ENCODE data around the gene ACOXL.

Gene ACOXL

DNA sequence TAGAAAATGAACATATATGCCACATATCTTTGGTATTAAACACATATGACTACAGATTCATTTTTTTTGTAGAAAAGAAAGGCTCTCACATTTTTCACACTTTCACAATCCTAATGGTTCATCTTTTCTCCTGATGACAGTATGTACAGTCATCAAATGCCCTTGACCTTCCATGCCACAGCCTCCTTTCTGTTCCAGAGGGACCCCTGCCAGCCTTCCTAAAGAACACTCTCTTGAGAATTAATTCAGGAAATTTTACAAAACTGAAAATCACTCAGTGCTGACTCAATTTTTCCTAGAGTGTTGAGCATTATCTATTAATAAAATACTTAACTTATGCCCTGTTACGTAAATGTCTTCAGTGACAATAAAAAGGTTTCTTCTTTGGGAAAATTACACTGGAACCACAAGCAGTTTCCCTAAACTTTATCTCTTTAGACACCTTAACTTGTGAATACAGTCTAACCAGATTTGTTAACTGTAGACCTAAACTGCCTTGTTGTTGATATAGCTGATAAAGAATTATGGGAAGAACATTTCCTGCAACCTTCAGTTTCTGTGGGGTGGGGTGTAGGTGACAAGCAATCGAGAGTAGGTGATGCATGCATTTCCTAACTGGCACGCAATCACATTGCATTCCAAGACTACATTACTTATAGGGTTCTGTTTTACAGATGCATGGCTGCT is 15.3 kb upstream of the ACOXL start:
- TF ChIP-seq, protein P1, sequence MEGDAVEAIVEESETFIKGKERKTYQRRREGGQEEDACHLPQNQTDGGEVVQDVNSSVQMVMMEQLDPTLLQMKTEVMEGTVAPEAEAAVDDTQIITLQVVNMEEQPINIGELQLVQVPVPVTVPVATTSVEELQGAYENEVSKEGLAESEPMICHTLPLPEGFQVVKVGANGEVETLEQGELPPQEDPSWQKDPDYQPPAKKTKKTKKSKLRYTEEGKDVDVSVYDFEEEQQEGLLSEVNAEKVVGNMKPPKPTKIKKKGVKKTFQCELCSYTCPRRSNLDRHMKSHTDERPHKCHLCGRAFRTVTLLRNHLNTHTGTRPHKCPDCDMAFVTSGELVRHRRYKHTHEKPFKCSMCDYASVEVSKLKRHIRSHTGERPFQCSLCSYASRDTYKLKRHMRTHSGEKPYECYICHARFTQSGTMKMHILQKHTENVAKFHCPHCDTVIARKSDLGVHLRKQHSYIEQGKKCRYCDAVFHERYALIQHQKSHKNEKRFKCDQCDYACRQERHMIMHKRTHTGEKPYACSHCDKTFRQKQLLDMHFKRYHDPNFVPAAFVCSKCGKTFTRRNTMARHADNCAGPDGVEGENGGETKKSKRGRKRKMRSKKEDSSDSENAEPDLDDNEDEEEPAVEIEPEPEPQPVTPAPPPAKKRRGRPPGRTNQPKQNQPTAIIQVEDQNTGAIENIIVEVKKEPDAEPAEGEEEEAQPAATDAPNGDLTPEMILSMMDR (IDR thresholded peaks at IDR 0.05; ENCODE audit: low read depth, low read length): no peak
- H3K4me3 ChIP-seq (ENCODE audit: low read depth, low read length): no peak overlapping the region

DNA sequence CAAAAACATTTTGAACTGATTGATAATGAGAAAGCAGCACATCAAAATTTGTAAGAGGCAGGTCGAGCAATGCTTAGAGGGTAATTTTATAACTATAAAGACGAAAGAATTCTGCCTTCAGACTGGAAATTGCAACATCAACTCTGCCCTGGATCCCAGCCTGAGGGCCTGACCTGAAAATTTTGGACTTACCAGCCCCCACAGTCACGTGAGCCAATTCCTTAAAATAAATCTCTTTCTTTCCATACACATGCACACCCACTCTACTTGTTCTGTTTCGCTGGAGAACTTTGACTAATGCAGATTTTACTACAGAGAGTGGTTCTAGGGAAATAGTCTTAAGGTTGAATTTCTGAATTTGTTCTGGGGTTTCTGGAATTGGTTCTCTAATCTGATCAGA is 14.6 kb upstream of the ACOXL start:
- TF ChIP-seq, protein P1 (IDR thresholded peaks at IDR 0.05; ENCODE audit: low read depth, low read length): no peak
- H3K4me3 ChIP-seq (ENCODE audit: low read depth, low read length): no peak overlapping the region

DNA sequence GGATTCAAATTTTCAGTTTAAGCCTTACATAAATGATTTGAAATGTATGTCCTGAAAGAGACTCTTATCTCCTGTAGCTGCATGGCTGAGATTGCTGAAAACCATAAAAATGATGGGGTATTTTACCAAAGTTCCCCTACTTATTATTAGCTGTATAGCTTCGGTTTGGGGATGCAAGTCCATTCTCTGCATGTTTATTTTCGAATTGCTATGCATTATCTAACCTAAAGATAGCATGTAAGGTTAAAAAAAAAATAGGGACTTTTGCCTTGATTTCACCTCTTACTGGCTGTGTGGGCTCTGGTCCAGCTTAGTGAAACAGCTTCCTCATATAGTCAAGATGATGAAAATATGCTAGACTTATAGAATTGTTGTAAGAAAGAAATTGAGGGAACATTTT is 14.0 kb upstream of the ACOXL start:
- no peak overlapping the region for H3K4me3 ChIP-seq (ENCODE audit: low read depth, low read length)
- TF ChIP-seq, protein P1 (IDR thresholded peaks at IDR 0.05; ENCODE audit: low read depth, low read length): no peak

DNA sequence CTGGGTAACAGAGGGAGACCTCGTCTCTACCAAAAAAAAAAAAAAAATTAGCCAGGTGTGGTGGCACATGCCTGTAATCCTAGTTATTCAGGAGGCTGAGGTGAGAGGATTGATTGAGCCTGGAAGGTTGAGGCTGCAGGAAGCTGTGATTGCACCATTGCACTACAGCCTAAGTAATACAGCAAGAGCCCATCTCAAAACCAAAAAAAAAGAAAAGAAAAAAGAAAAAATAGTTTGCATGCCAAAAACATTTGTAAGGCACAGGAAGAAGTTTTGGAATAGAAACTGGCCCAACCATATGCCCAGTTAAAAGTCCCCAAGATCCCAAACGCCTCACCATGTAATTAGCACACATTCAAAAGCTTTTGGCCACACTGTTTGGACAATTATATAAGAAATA is 13.4 kb upstream of the ACOXL start:
- H3K4me3 ChIP-seq (ENCODE audit: low read depth, low read length): no peak overlapping the region
- TF ChIP-seq, protein P1 (IDR thresholded peaks at IDR 0.05; ENCODE audit: low read depth, low read length): no peak

DNA sequence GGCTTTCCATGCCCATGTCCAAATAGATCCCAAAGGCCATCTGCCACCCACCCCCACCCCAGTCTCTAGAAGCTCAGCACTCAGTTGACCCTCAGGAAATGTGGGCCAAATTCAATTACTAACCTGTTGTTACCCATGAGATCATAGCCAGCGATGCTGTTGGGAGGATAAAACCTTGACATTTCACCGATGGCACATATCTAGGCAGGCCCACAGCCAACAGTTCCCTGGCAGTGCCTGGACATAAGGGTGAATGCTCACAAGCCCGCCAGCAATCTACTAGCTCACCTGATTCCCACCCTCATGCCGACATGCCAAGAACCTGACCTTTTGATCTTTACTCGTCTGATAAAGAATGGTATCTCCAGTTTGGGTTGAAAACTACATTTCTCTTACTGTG is 11.8 kb upstream of the ACOXL start:
- no peak overlapping the region for H3K4me3 ChIP-seq (ENCODE audit: low read depth, low read length)
- TF ChIP-seq, protein P1 (IDR thresholded peaks at IDR 0.05; ENCODE audit: low read depth, low read length): no peak

DNA sequence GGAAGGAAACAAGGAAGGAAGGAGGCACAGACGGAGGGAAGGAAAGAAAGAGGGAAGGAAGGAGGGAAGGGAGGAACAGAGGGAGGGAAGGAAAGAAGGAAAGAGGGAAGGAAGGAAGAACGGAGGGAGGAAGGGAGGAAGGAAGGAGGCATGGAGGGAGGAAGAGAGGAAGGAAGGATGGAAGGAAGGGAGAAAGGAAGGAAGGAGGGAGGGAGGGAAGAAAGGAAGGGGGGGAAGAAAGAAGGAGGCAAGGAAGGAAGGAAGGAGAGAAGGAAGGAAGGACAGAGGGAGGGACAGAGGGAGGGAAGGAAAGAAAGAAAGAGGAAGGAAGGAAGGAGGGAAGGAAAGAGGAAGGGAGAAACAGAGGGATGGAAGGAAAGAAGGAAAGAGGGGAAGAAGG is 7.6 kb upstream of the ACOXL start:
- no peak overlapping the region for H3K4me3 ChIP-seq (ENCODE audit: low read depth, low read length)
- TF ChIP-seq, protein P1 (IDR thresholded peaks at IDR 0.05; ENCODE audit: low read depth, low read length): no peak

DNA sequence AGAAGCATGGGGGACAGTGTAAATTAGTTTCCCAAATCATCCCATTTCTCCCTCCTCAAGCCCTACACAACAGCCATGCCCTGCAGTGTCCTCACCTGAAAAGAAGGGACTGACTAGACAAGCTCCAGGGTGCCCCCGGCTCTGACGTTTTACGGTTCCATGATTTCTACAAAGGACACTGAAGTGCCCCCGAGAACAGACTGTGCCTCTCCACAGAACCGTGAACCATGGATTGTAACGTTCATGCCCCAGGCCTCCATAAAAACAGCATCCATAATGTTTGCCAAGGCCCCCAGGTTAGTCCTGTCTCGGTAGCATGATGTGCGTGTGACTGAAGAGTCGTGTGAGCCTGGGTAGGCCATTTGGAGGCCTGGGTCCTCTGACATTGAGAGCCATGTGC is 7.0 kb upstream of the ACOXL start:
- TF ChIP-seq, protein P1 (IDR thresholded peaks at IDR 0.05; ENCODE audit: low read depth, low read length): no peak
- no peak overlapping the region for H3K4me3 ChIP-seq (ENCODE audit: low read depth, low read length)

All from WI38 (cell line).